ENCODE data around the gene VDR. TPM values are rescaled to one million over a fixed set of nuclear protein-coding genes. Genes with fewer than 3 reads are reported as not detected.

VDR gene
- total RNA-seq, 1 donor from 2014 or later, result 0.52 TPM

DNA sequence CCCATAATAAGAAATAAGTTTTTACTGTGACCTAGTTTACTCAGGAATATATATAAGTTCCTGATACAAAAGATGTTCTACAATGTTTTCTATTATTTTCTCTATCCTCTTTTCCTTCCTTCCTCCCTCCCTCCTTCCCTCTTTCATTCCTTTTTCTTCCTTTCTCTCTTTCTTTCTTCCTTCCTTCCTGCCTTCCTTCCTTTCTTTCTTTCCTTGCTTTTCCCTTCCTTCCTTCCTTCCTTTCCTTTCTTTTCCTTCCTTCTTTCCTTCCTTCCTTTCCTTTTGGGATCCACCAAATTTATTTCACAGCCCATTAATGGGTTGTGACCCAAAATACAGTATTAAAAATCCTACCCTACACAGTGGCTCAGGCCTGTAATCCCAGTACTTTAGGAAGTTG lies 3.9 kb upstream of the VDR start:
- H3K9ac ChIP-seq (ENCODE audit: low read depth in 1 of 3, low read length in 3 of 3), result no peak overlapping the region
- no peak overlapping the region for H3K27ac ChIP-seq (ENCODE audit: low read depth, low read length)
- no peaks in the 10 kb centered on the region for H3K9me3 ChIP-seq (ENCODE audit: control insufficient read depth in 3 of 3, low read length in 3 of 3)
- peaks cover 15 to 17% (median 15%) of the 10 kb centered on the region in 3 donors for H3K4me1 ChIP-seq (ENCODE audit: control insufficient read depth in 3 of 3, insufficient read depth in 3 of 3, low read length in 3 of 3)
- H3K4me3 ChIP-seq (ENCODE audit: low read length in 3 of 3), result no peak overlapping the region
- H3K27me3 ChIP-seq (ENCODE audit: control insufficient read depth in 3 of 3, insufficient read depth in 3 of 3, low read length in 3 of 3), result peaks cover 0 to 4% (median 0%) of the 10 kb centered on the region in 3 donors
- H3K36me3 ChIP-seq (ENCODE audit: control insufficient read depth in 3 of 3, insufficient read depth in 3 of 3, low read length in 3 of 3), result no peaks in the 10 kb centered on the region

DNA sequence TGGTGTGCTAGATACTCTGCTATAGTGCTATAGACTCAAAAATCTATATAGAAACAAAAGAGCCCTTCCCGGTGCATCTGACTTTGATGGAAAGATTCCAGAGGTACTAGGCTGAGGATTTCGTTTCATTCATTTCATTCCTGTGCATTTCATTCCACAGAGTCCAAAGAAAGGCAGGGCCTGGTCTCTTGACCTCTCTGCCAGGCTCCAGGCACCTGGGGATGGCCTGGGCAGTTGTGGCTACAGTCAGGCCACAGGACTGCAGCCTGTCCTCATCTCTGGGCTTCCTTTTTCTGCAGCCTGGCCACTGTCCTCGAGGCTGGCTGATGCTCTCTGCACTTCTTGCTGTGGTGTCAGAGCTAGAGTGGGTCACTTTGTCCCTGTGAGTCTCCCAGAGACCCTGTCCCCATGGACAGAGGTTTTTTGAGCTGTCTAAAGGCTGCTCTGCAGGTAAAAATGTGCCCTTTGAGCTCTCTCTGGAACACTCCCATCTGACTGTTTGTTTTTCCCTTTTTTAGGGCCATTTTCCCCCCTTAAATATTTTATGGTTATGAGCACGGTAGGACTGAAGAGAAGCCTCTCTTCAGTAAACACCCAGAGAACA lies 3.2 kb upstream of the VDR start:
- H3K9ac ChIP-seq (ENCODE audit: low read depth in 1 of 3, low read length in 3 of 3), result no peak overlapping the region
- no peaks in the 10 kb centered on the region for H3K36me3 ChIP-seq (ENCODE audit: control insufficient read depth in 3 of 3, insufficient read depth in 3 of 3, low read length in 3 of 3)
- no peaks in the 10 kb centered on the region for H3K9me3 ChIP-seq (ENCODE audit: control insufficient read depth in 3 of 3, low read length in 3 of 3)
- H3K27me3 ChIP-seq (ENCODE audit: control insufficient read depth in 3 of 3, insufficient read depth in 3 of 3, low read length in 3 of 3), result peaks cover 0 to 10% (median 0%) of the 10 kb centered on the region in 3 donors
- peaks cover 21 to 25% (median 22%) of the 10 kb centered on the region in 3 donors for H3K4me1 ChIP-seq (ENCODE audit: control insufficient read depth in 3 of 3, insufficient read depth in 3 of 3, low read length in 3 of 3)
- H3K27ac ChIP-seq (ENCODE audit: low read depth, low read length), result no peak overlapping the region
- H3K4me3 ChIP-seq (ENCODE audit: low read length in 3 of 3), result no peak overlapping the region

DNA sequence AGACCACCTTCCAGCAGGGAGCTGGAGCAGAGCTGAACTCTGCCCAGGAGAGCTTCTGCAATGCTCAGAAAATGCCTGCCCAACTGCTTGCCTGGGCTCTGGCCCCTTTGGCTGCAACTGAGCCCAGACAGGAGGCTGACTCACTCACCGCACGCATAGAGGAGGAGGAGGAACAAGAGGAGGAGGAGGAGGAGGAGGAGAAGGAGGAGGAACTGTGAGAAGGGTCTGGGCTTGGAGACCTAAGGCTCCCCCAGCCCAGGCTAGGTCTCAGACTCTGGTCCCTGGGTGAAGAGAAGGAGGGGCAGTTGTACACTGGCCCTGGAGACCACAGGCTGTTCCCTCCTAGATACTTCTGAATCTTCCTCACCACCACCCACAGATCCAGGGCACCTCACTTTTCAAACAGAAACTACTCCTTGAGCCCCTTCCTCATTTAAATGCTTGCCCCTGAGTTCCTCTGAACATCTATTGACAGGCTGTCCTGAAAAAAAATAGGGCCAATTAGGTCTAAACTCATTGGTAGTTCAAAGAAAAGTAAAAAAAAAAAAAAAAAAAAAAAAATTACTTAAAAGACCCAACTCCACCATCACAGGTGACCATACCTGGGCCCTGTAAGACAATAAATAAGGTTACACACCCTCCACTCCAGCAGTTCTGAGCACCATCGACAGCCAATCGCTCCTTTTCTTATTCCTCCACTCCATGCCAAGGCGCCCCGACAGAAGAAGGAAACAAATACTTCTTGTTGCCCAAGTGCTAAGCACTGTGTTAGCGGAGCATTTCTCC lies 674 bp downstream of the VDR start:
- H3K4me1 ChIP-seq (ENCODE audit: control insufficient read depth in 3 of 3, insufficient read depth in 3 of 3, low read length in 3 of 3), result peaks cover 23 to 40% (median 28%) of the 10 kb centered on the region in 3 donors
- H3K27me3 ChIP-seq (ENCODE audit: control insufficient read depth in 3 of 3, insufficient read depth in 3 of 3, low read length in 3 of 3), result peaks cover 5 to 34% (median 7%) of the 10 kb centered on the region in 3 donors
- peak overlapping the region; percentile 69 to 80 (median 80) for H3K9ac ChIP-seq (ENCODE audit: low read depth in 1 of 3, low read length in 3 of 3)
- H3K4me3 ChIP-seq (ENCODE audit: low read length in 3 of 3), result peak overlapping the region; percentile 78 to 88 (median 85)
- no peaks in the 10 kb centered on the region for H3K9me3 ChIP-seq (ENCODE audit: control insufficient read depth in 3 of 3, low read length in 3 of 3)
- peak overlapping the region; percentile 57 for H3K27ac ChIP-seq (ENCODE audit: low read depth, low read length)
- no peaks in the 10 kb centered on the region for H3K36me3 ChIP-seq (ENCODE audit: control insufficient read depth in 3 of 3, insufficient read depth in 3 of 3, low read length in 3 of 3)

DNA sequence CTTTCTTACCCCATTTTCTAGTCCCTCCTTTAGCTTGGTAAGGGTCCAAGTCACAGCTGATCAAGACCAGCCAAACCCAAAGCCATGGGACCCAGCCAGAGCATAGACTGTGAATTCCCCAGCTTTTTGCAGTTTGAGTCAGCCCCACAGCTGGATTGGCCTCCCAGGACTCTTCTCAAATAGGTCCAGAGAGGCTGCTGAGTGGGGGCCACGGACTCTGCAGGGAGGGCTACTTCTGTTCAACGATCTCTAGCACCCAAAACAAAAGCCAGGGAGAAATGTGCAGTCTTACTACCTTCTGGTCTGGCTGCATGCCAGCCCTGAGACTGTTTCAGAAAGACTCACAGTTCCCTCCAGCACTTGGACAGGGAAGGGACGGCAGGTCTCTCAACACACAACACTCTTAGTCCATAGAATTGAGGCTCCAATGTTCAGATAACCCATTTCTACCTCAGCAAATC lies 1.6 kb downstream of the VDR start:
- peak overlapping the region in 2 of 3 donors; percentile 4 to 50 for H3K9ac ChIP-seq (ENCODE audit: low read depth in 1 of 3, low read length in 3 of 3)
- no peaks in the 10 kb centered on the region for H3K36me3 ChIP-seq (ENCODE audit: control insufficient read depth in 3 of 3, insufficient read depth in 3 of 3, low read length in 3 of 3)
- peak overlapping the region in 1 of 3 donors; percentile 88 for H3K4me3 ChIP-seq (ENCODE audit: low read length in 3 of 3)
- peaks cover 5 to 34% (median 7%) of the 10 kb centered on the region in 3 donors for H3K27me3 ChIP-seq (ENCODE audit: control insufficient read depth in 3 of 3, insufficient read depth in 3 of 3, low read length in 3 of 3)
- H3K27ac ChIP-seq (ENCODE audit: low read depth, low read length), result peak overlapping the region; percentile 57
- peaks cover 23 to 40% (median 28%) of the 10 kb centered on the region in 3 donors for H3K4me1 ChIP-seq (ENCODE audit: control insufficient read depth in 3 of 3, insufficient read depth in 3 of 3, low read length in 3 of 3)
- no peaks in the 10 kb centered on the region for H3K9me3 ChIP-seq (ENCODE audit: control insufficient read depth in 3 of 3, low read length in 3 of 3)

DNA sequence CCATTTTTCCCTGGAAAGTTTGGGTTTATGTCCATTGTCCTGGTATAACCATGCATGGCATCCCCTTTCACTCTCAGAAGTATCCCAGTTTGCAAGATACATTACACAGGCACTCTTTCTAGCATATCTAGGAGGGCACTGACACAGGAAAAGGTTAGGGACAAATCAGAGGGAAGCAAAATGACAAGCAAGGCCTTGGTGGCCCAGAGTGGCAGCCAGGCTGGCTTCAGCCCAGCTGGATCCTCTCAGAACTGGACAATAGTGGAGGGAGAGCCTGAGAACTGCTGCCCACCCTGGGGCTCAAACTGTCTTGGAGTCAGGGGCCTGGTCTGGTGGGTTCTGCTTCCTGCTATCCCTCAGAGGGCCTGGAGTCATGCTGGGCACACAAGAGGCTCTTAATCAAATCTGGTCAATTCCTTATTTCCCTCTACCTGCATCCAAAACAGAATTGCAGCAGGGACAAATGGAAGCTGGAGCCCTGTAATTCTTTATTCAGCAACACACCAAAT lies 2.6 kb downstream of the VDR start:
- no peak overlapping the region for H3K4me3 ChIP-seq (ENCODE audit: low read length in 3 of 3)
- H3K27ac ChIP-seq (ENCODE audit: low read depth, low read length), result no peak overlapping the region
- H3K9ac ChIP-seq (ENCODE audit: low read depth in 1 of 3, low read length in 3 of 3), result no peak overlapping the region
- no peaks in the 10 kb centered on the region for H3K9me3 ChIP-seq (ENCODE audit: control insufficient read depth in 3 of 3, low read length in 3 of 3)
- no peaks in the 10 kb centered on the region for H3K36me3 ChIP-seq (ENCODE audit: control insufficient read depth in 3 of 3, insufficient read depth in 3 of 3, low read length in 3 of 3)
- H3K27me3 ChIP-seq (ENCODE audit: control insufficient read depth in 3 of 3, insufficient read depth in 3 of 3, low read length in 3 of 3), result peaks cover 5 to 34% (median 7%) of the 10 kb centered on the region in 3 donors
- peaks cover 23 to 40% (median 28%) of the 10 kb centered on the region in 3 donors for H3K4me1 ChIP-seq (ENCODE audit: control insufficient read depth in 3 of 3, insufficient read depth in 3 of 3, low read length in 3 of 3)

DNA sequence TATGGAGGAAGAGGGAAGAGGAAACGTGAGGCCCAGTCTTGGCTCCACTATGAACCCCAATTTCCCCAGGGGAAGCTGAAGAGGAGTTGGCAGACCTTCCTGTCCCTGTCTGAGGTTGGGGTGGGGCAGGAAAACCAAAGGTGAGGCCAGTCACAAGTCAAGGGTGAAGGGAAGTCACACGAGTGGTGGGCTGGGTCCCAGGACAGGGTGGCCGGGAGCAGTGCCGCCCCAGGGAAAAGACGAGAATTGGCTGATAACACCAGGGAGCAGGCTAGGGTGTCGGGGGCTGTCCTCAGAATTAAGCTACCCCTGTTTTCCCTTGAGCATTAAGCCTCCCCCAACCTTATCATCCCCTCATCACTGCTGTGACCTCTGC lies 3.1 kb downstream of the VDR start:
- Histone ChIP-seq H3K27me3 (ENCODE audit: control insufficient read depth in 3 of 3, insufficient read depth in 3 of 3, low read length in 3 of 3) (peaks cover 5 to 34% (median 7%) of the 10 kb centered on the region in 3 donors), H3K27ac (ENCODE audit: low read depth, low read length) (no peak overlapping the region), H3K9ac (ENCODE audit: low read depth in 1 of 3, low read length in 3 of 3) (no peak overlapping the region), H3K4me1 (ENCODE audit: control insufficient read depth in 3 of 3, insufficient read depth in 3 of 3, low read length in 3 of 3) (peaks cover 23 to 42% (median 28%) of the 10 kb centered on the region in 3 donors), H3K4me3 (ENCODE audit: low read length in 3 of 3) (no peak overlapping the region), H3K9me3 (ENCODE audit: control insufficient read depth in 3 of 3, low read length in 3 of 3) (no peaks in the 10 kb centered on the region), H3K36me3 (ENCODE audit: control insufficient read depth in 3 of 3, insufficient read depth in 3 of 3, low read length in 3 of 3) (no peaks in the 10 kb centered on the region)

DNA sequence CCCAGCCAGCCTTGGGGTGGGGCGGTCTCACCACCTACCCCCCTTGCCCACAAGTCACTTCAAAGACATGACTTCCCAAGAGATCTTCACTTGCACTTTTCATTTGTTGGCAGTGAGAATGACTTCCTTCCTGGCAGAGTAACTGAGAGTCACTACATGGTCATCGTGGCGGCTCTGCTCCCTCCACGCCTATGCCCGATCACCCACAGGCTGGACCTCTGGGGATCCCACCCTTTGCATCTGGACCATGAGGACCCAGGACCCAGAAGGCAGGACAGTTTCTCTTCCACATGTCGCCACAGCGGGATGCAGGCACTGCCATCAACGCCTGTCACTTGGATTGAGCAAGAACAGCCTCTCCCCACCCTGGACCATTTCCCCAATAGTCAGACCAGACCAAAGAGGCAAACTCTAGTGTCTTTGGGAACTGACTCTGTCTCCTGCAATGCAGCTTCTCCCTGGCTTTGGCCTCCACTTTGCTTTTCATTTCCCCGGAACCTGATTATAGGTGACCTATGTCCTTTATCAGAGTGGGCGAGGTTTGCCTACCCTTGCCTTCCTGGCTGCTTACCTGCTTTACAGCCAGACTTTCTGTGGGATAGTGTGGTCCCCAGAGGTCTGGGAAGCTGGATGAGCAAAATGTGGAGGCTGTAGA lies 3.6 kb downstream of the VDR start:
- H3K9ac ChIP-seq (ENCODE audit: low read depth in 1 of 3, low read length in 3 of 3), result no peak overlapping the region
- H3K4me1 ChIP-seq (ENCODE audit: control insufficient read depth in 3 of 3, insufficient read depth in 3 of 3, low read length in 3 of 3), result peaks cover 23 to 44% (median 28%) of the 10 kb centered on the region in 3 donors
- no peak overlapping the region for H3K27ac ChIP-seq (ENCODE audit: low read depth, low read length)
- H3K4me3 ChIP-seq (ENCODE audit: low read length in 3 of 3), result no peak overlapping the region
- peaks cover 5 to 34% (median 7%) of the 10 kb centered on the region in 3 donors for H3K27me3 ChIP-seq (ENCODE audit: control insufficient read depth in 3 of 3, insufficient read depth in 3 of 3, low read length in 3 of 3)
- H3K36me3 ChIP-seq (ENCODE audit: control insufficient read depth in 3 of 3, insufficient read depth in 3 of 3, low read length in 3 of 3), result no peaks in the 10 kb centered on the region
- no peaks in the 10 kb centered on the region for H3K9me3 ChIP-seq (ENCODE audit: control insufficient read depth in 3 of 3, low read length in 3 of 3)

DNA sequence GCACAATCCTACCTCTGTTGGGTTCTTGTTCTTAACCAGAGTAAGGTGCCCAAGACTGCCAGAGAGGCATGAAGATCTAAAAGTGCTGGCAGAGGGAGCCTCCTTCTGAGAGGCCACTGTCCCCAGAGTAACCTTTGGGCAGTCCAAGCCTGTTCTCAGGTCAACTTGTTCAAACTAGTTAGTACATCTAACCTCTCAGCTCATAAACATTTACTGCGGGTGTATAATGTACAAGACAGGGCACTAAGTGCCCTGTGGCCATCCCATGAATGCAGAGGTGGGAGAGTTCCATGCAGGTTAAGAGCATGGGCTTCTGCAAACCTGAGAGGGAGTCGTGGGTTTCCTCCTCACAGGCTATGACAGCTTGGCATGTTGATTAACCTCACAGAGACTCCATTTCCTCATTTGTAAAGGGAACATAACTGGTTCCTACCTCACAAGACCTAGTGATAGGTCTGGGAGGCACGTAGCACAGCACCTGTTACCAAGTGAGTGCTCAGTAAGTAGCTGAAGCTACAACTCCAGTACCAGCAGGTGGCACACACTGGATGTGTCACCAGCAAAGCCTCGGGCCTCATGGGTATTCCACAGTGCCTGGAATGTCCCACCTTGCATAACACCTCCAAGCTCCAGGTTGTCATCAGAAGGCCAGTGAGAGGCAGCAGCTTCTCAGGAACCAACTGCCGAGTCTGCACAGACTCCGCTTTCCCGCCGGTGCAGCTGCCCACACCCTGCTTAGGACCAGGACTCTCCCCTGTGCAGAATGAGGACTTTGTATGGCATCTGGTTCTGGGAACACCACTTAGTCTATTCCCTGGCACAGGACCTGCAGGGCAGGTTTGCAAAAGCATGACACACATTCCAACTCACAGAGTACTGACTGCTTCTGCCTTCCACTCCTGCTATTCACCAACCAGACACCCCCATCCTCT lies 4.4 kb downstream of the VDR start:
- Histone ChIP-seq H3K27me3 (ENCODE audit: control insufficient read depth in 3 of 3, insufficient read depth in 3 of 3, low read length in 3 of 3) (peaks cover 5 to 37% (median 7%) of the 10 kb centered on the region in 3 donors), H3K9me3 (ENCODE audit: control insufficient read depth in 3 of 3, low read length in 3 of 3) (no peaks in the 10 kb centered on the region), H3K9ac (ENCODE audit: low read depth in 1 of 3, low read length in 3 of 3) (no peak overlapping the region), H3K27ac (ENCODE audit: low read depth, low read length) (no peak overlapping the region), H3K36me3 (ENCODE audit: control insufficient read depth in 3 of 3, insufficient read depth in 3 of 3, low read length in 3 of 3) (no peaks in the 10 kb centered on the region), H3K4me3 (ENCODE audit: low read length in 3 of 3) (no peak overlapping the region), H3K4me1 (ENCODE audit: control insufficient read depth in 3 of 3, insufficient read depth in 3 of 3, low read length in 3 of 3) (peaks cover 22 to 42% (median 25%) of the 10 kb centered on the region in 3 donors)

DNA sequence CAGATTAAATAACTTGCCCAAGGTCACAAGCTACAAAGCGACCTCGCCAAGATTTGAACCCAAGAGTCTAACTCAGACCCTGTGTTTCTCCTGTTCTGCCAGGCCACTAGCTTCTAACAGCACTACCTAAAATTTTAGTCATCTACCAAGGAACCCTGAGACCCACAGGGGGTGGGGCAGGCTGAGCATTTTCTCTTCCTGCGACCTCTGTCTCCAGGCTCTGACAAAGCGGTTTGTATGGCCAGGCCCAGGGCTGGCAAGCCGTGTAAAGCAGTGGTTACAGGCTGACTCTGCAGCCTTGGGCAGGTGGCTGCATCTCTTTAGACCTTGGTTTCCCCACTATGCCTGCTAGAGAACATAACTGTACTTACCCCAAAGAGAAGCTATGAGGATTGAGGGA lies 5.3 kb downstream of the VDR start:
- no peak overlapping the region for H3K9ac ChIP-seq (ENCODE audit: low read depth in 1 of 3, low read length in 3 of 3)
- peaks cover 5 to 37% (median 7%) of the 10 kb centered on the region in 3 donors for H3K27me3 ChIP-seq (ENCODE audit: control insufficient read depth in 3 of 3, insufficient read depth in 3 of 3, low read length in 3 of 3)
- H3K4me3 ChIP-seq (ENCODE audit: low read length in 3 of 3), result no peak overlapping the region
- no peaks in the 10 kb centered on the region for H3K9me3 ChIP-seq (ENCODE audit: control insufficient read depth in 3 of 3, low read length in 3 of 3)
- H3K36me3 ChIP-seq (ENCODE audit: control insufficient read depth in 3 of 3, insufficient read depth in 3 of 3, low read length in 3 of 3), result no peaks in the 10 kb centered on the region
- peaks cover 15 to 35% (median 18%) of the 10 kb centered on the region in 3 donors for H3K4me1 ChIP-seq (ENCODE audit: control insufficient read depth in 3 of 3, insufficient read depth in 3 of 3, low read length in 3 of 3)
- no peak overlapping the region for H3K27ac ChIP-seq (ENCODE audit: low read depth, low read length)

All from skeletal muscle tissue (tissue), 4 donors.